Mesenchymal stem cell (in vitro differentiated cells and primary cell): ENCODE data around the gene PCBD1.
A peak's percentile ranks its signal among the peaks of the same experiment; 100 is the strongest.

Source experiments
- DNase-seq: peaks from one replicate; pipeline ENCODE4 v3.0.0-alpha.2; 2013
- H2AFZ ChIP-seq: one replicate; pipeline ENCODE4 v1.6.1; 2013; ENCODE audit warnings: low read depth, mild to moderate bottlenecking, control low read depth, inconsistent platforms, low read length, moderate library complexity
- H2AK5ac ChIP-seq: 2 replicates; pipeline ENCODE4 v1.6.1; 2013; ENCODE audit warnings: low read length, moderate library complexity, mild to moderate bottlenecking, inconsistent platforms; ENCODE audit not compliant: severe bottlenecking
- H2BK120ac ChIP-seq: one replicate; pipeline ENCODE4 v1.6.1; 2013; ENCODE audit warnings: low read depth, mild to moderate bottlenecking, inconsistent platforms, low read length, moderate library complexity
- H2BK12ac ChIP-seq, 2 experiments: one replicate each; pipeline ENCODE4 v1.6.1; 2013; ENCODE audit warnings: inconsistent platforms in 2 of 2, low read length in 2 of 2, mild to moderate bottlenecking in 2 of 2, moderate library complexity in 2 of 2, control low read depth in 1 of 2
- H2BK15ac ChIP-seq: one replicate; pipeline ENCODE4 v1.6.1; 2013; ENCODE audit warnings: mild to moderate bottlenecking, low read depth, inconsistent platforms; ENCODE audit not compliant: poor library complexity, severe bottlenecking
- H2BK5ac ChIP-seq: 2 replicates; pipeline ENCODE4 v1.6.1; 2013; ENCODE audit warnings: low read depth, mild to moderate bottlenecking, low read length, control low read depth, inconsistent platforms; ENCODE audit not compliant: poor library complexity, severe bottlenecking
- H3K14ac ChIP-seq, 2 experiments: one replicate each; pipeline ENCODE4 v1.6.1; 2013; ENCODE audit warnings: inconsistent platforms in 2 of 2, low read length in 2 of 2, control low read depth in 1 of 2, mild to moderate bottlenecking in 1 of 2, moderate library complexity in 1 of 2
- H3K18ac ChIP-seq, 2 experiments: one replicate each; pipeline ENCODE4 v1.6.1; 2013; ENCODE audit warnings: inconsistent platforms in 2 of 2, low read length in 2 of 2, control low read depth in 1 of 2, low read depth in 1 of 2, mild to moderate bottlenecking in 1 of 2
- H3K23ac ChIP-seq, 2 experiments: one replicate each; pipeline ENCODE4 v1.6.1; 2013; ENCODE audit warnings: inconsistent platforms in 2 of 2, low read length in 2 of 2, mild to moderate bottlenecking in 2 of 2, moderate library complexity in 2 of 2, control low read depth in 1 of 2
- H3K27ac ChIP-seq: 2 replicates; pipeline ENCODE4 v1.5.1; 2013; ENCODE audit warnings: mild to moderate bottlenecking, moderate library complexity, low read length, control low read depth, inconsistent platforms; ENCODE audit not compliant: poor library complexity, severe bottlenecking
- H3K27me3 ChIP-seq, 2 experiments: 2 replicates each; pipeline versions ENCODE4 v1.6.1 to v1.7.0; 2013; ENCODE audit warnings: low read length in 2 of 2, mild to moderate bottlenecking in 2 of 2, moderate library complexity in 2 of 2, control low read depth in 1 of 2, inconsistent platforms in 1 of 2; ENCODE audit not compliant: control insufficient read depth in 1 of 2, insufficient read depth in 1 of 2
- H3K36me3 ChIP-seq, 2 experiments: 2 replicates each; pipeline versions ENCODE4 v1.6.1 to v1.7.0; 2013; ENCODE audit warnings: low read length in 2 of 2, control low read depth in 1 of 2, inconsistent platforms in 1 of 2, low read depth in 1 of 2, mild to moderate bottlenecking in 1 of 2; ENCODE audit not compliant: insufficient read depth in 2 of 2, control insufficient read depth in 1 of 2
- H3K4ac ChIP-seq, 2 experiments: one replicate each; pipeline ENCODE4 v1.6.1; 2013; ENCODE audit warnings: inconsistent platforms in 2 of 2, low read length in 2 of 2, mild to moderate bottlenecking in 2 of 2, moderate library complexity in 2 of 2, control low read depth in 1 of 2, low read depth in 1 of 2
- H3K4me1 ChIP-seq: 2 replicates; pipeline ENCODE4 v1.6.1; 2013; ENCODE audit warnings: low read depth, low read length, control low read depth; ENCODE audit not compliant: control insufficient read depth, insufficient read depth
- H3K4me2 ChIP-seq: 2 replicates; pipeline ENCODE4 v1.6.1; 2013; ENCODE audit warnings: low read length, mild to moderate bottlenecking, inconsistent platforms; ENCODE audit not compliant: poor library complexity, severe bottlenecking
- H3K4me3 ChIP-seq, 2 experiments: 2 replicates each; pipeline versions ENCODE4 v1.5.1 to v1.7.0; 2013; ENCODE audit warnings: low read length in 2 of 2, mild to moderate bottlenecking in 2 of 2, control low read depth in 1 of 2, low read depth in 1 of 2; ENCODE audit not compliant: insufficient read depth in 1 of 2
- H3K79me1 ChIP-seq: replicated peaks from 2 replicates; pipeline ENCODE4 v1.6.1; 2013; ENCODE audit warnings: mild to moderate bottlenecking, control low read depth, low read length, inconsistent platforms; ENCODE audit not compliant: poor library complexity, severe bottlenecking
- H3K9ac ChIP-seq: 2 replicates; pipeline ENCODE4 v1.7.0; 2013; ENCODE audit warnings: mild to moderate bottlenecking, low read length, moderate library complexity
- H3K9me3 ChIP-seq: 2 replicates; pipeline ENCODE4 v1.7.0; 2013; ENCODE audit warnings: mild to moderate bottlenecking, low read length; ENCODE audit not compliant: control insufficient read depth
- H4K8ac ChIP-seq: one replicate; pipeline ENCODE4 v1.6.1; 2013; ENCODE audit warnings: inconsistent platforms, mild to moderate bottlenecking, low read length, moderate library complexity
- H4K91ac ChIP-seq: one replicate; pipeline ENCODE4 v1.6.1; 2013; ENCODE audit warnings: mild to moderate bottlenecking, low read length, inconsistent platforms
- WGBS: methylation state at CpG from one replicate; pipeline ENCODE4 v1.1.7; 2013; ENCODE audit warnings: mixed read lengths; 5-methylcytosine and 5-hydroxymethylcytosine counted together

PCBD1 gene

DNA sequence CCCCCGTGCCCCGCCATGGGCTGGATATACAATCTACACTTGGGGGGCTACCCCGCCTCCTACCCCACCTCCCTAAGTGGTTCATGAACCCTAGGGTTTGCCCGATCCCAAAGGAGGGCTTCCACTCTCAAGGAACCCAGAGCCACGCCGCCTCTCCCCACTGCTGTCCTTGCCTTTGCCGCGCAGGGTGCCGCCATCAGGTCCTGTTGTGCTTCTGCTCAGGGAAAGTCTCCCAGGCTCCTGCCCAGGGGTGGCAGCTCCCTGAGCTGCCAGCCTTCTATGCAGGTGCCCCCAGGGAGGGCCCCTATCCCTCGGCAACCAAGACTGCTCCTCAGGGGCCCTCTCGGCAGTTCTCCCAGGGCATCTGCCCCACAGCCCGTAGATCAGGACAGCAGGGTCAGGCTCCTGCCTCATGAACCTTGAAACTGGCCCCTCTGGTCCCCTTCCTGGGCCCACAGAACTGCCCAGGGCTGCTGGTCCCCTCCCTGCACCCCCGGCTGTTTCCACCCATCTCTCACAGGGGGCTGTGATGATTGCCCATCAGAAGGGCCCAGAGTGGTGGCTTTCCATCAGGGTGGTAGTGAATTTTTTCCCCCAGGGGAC, 13.0 kb upstream of the PCBD1 start:
- Histone ChIP-seq H2BK5ac (no peak overlapping the region), H3K4me1 (peaks cover 2% of the 10 kb centered on the region), H3K4ac (no peak overlapping the region), H3K4me3 (no peak overlapping the region), H3K9me3 (no peaks in the 10 kb centered on the region), H2BK12ac (no peak overlapping the region), H3K23ac (no peak overlapping the region), H2BK15ac (no peak overlapping the region), H3K36me3 (no peaks in the 10 kb centered on the region), H3K79me1 (no peaks in the 10 kb centered on the region), H2AFZ (no peak overlapping the region), H3K27me3 (peaks cover 37 to 47% of the 10 kb centered on the region in 2 experiments), H3K4me2 (no peak overlapping the region), H4K91ac (peak overlapping the region; percentile 34), H3K9ac (no peak overlapping the region), H3K18ac (no peak overlapping the region), H2BK120ac (no peak overlapping the region), H2AK5ac (no peak overlapping the region), H4K8ac (no peak overlapping the region), H3K14ac (no peak overlapping the region), H3K27ac (no peak overlapping the region)
- no peak for DNase-seq
- WGBS: 89% methylated on average over 12 of the region's 13 CpGs

- Histone ChIP-seq H3K4me1 (peaks cover 2% of the 10 kb centered on the region), H3K9me3 (no peaks in the 10 kb centered on the region), H2BK120ac (no peak overlapping the region), H2AFZ (no peak overlapping the region), H3K9ac (no peak overlapping the region), H3K4me3 (no peak overlapping the region), H3K14ac (no peak overlapping the region), H3K27ac (no peak overlapping the region), H3K27me3 (peaks cover 17 to 27% of the 10 kb centered on the region in 2 experiments), H3K4me2 (no peak overlapping the region), H3K18ac (no peak overlapping the region), H3K4ac (no peak overlapping the region), H3K23ac (no peak overlapping the region), H3K36me3 (no peaks in the 10 kb centered on the region), H4K8ac (no peak overlapping the region), H2BK15ac (no peak overlapping the region), H2BK5ac (no peak overlapping the region), H2AK5ac (no peak overlapping the region), H4K91ac (no peak overlapping the region), H2BK12ac (no peak overlapping the region), H3K79me1 (no peaks in the 10 kb centered on the region)
- DNase-seq: no peak
- 82% methylated on average over 4 of the region's 4 CpGs for WGBS
These were observed 10.7 kb upstream of the PCBD1 start for GRCh38 chr10:70899096-70899495.

DNA sequence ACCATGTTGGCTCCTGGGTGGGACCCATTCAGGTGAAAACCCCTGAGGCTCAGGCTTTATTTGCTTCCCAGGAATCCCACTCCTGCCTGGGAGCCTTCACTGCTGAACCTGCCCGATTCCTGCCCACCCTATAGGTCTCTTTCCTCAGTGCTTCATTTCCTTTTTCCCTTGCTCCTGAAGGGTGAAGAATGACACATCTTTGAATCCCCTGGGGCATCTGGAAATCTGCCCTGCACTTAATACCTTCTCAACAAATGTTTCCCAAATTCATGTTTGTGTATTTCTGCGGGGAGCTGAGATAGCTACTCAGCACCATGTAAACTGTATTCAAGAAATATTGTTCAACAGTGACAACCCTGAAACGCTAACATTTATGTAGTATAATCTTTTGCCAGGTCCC, 10.3 kb upstream of the PCBD1 start:
- no peak overlapping the region for H2BK5ac ChIP-seq
- H3K27ac ChIP-seq: no peak overlapping the region
- no peak overlapping the region for H3K23ac ChIP-seq
- no peak overlapping the region for H4K91ac ChIP-seq
- H2BK120ac ChIP-seq: no peak overlapping the region
- no peak overlapping the region for H2BK12ac ChIP-seq
- WGBS: 88% methylated on average over 3 of the region's 3 CpGs
- no peaks in the 10 kb centered on the region for H3K79me1 ChIP-seq
- H3K27me3 ChIP-seq: peaks cover 17 to 23% of the 10 kb centered on the region in 2 experiments
- no peak for DNase-seq
- peaks cover 2% of the 10 kb centered on the region for H3K4me1 ChIP-seq
- H3K18ac ChIP-seq: no peak overlapping the region
- H2AK5ac ChIP-seq: no peak overlapping the region
- no peak overlapping the region for H3K4me2 ChIP-seq
- no peaks in the 10 kb centered on the region for H3K9me3 ChIP-seq
- H2AFZ ChIP-seq: no peak overlapping the region
- no peak overlapping the region for H3K4ac ChIP-seq
- no peaks in the 10 kb centered on the region for H3K36me3 ChIP-seq
- no peak overlapping the region for H4K8ac ChIP-seq
- no peak overlapping the region for H3K9ac ChIP-seq
- no peak overlapping the region for H3K14ac ChIP-seq
- H3K4me3 ChIP-seq: no peak overlapping the region
- H2BK15ac ChIP-seq: no peak overlapping the region

- no peak overlapping the region for H2BK12ac ChIP-seq
- peaks cover under 1% of the 10 kb centered on the region for H3K4me1 ChIP-seq
- 90% methylated on average over 1 of the region's 1 CpG for WGBS
- DNase-seq: no peak
- no peak overlapping the region for H3K23ac ChIP-seq
- no peak overlapping the region for H3K18ac ChIP-seq
- H2BK15ac ChIP-seq: no peak overlapping the region
- no peak overlapping the region for H2BK120ac ChIP-seq
- H3K9me3 ChIP-seq: no peaks in the 10 kb centered on the region
- no peak overlapping the region for H3K9ac ChIP-seq
- no peak overlapping the region for H4K8ac ChIP-seq
- H3K14ac ChIP-seq: no peak overlapping the region
- H3K36me3 ChIP-seq: no peaks in the 10 kb centered on the region
- H2AK5ac ChIP-seq: no peak overlapping the region
- H3K79me1 ChIP-seq: no peaks in the 10 kb centered on the region
- H2AFZ ChIP-seq: no peak overlapping the region
- no peak overlapping the region for H3K4ac ChIP-seq
- no peak overlapping the region for H4K91ac ChIP-seq
- peaks cover 12 to 15% of the 10 kb centered on the region in 2 experiments for H3K27me3 ChIP-seq
- H3K27ac ChIP-seq: no peak overlapping the region
- no peak overlapping the region for H2BK5ac ChIP-seq
- H3K4me3 ChIP-seq: no peak overlapping the region
- H3K4me2 ChIP-seq: no peak overlapping the region
These were observed 8.2 kb upstream of the PCBD1 start for GRCh38 chr10:70896551-70896950.
